Left lobe of liver (tissue), 2 donors: ENCODE measurements around the gene SPINDOC. TPM values are rescaled to one million over a fixed set of nuclear protein-coding genes. Genes with fewer than 3 reads are reported as not detected.

ENCODE experiments used
- ATAC-seq: fragments of 200-7000 bp; cut with Tn5 transposase; one replicate; pipeline ENCODE4 v1.9.1; 2020; ENCODE audit warnings: mild to moderate bottlenecking, moderate library complexity
- DNase-seq: peaks from one replicate; pipeline ENCODE4 v3.0.0-alpha.2; 2020; ENCODE audit warnings: low spot score
- total RNA-seq: library from RNA; stranded (reverse); gene quantifications from one replicate; pipeline ENCODE4 v1.2.1, GENCODE V29; 2021
- donor health status: DM: no; HTN: no; CAD: no; lungs with moderate emphysema.
- donor health status: DM: no; HTN: yes; CAD: no.

The SPINDOC gene
- total RNA-seq, 1 donor from 2014 or later = 3.4 TPM

DNA sequence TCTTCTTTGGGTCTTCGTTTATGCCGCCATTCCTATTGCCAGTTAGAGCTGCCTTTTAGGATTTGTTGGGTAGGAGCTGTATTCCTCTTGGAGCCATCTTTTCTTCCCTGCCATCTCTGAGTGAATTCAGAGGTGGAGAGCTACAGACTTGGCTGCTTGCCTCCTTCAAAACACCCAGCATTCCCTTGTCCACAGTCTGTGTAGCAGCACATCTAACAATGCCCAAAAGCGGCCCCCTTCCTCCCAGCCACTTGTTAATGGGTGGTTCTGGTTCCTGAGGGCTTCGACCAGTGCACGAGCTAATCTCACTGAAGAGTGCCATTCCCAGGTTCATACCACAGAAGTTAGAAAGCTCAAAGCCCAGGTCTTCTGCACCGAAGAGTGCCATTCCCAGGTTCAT is 63.4 kb downstream of the SPINDOC start:
- no peak for ATAC-seq
- no peak for DNase-seq

Other genes starting within 250 kb of the SPINDOC start
- gene PLAAT3, start 199.0 kb upstream of the SPINDOC start, total RNA-seq = 74.6 TPM
- gene ATL3, start 142.1 kb upstream of the SPINDOC start, total RNA-seq = 29.8 TPM
- 50.0 TPM for gene RTN3, start 132.0 kb upstream of the SPINDOC start, total RNA-seq
- 14.8 TPM for gene ZFTA, start 44.7 kb upstream of the SPINDOC start, total RNA-seq
- 13.0 TPM for gene MARK2, start 25.7 kb downstream of the SPINDOC start, total RNA-seq
- 0.23 TPM for gene RCOR2, start 103.7 kb downstream of the SPINDOC start, total RNA-seq
- gene NAA40, start 125.5 kb downstream of the SPINDOC start, total RNA-seq = 4.2 TPM
- 182 TPM for gene COX8A, start 161.2 kb downstream of the SPINDOC start, total RNA-seq
- gene OTUB1, start 173.0 kb downstream of the SPINDOC start, total RNA-seq = 22.8 TPM
- not detected for gene FLRT1, start 222.5 kb downstream of the SPINDOC start, total RNA-seq